Transverse colon (tissue), 4 donors: ENCODE measurements around the gene MRPS16. TPM values are rescaled to one million over a fixed set of nuclear protein-coding genes. Genes with fewer than 3 reads are reported as not detected.

Experiments used
- DNase-seq: peaks from one replicate; pipeline ENCODE4 v3.0.0-alpha.2; 2019
- H3K27ac ChIP-seq, 4 donors: fragments of 200-600 bp; sonication (generic); 2 replicates each; pipeline ENCODE4 v1.5.1; 2016 to 2018; ENCODE audit warnings: inconsistent platforms in 4 of 4
- H3K27me3 ChIP-seq: fragments of 200-600 bp; sonication (generic); 2 replicates; pipeline ENCODE4 v1.5.1; 2017; ENCODE audit warnings: inconsistent platforms
- H3K36me3 ChIP-seq, 4 donors: fragments of 200-600 bp; sonication (generic); 2 replicates each; pipeline ENCODE4 v1.5.1; 2017 to 2019; ENCODE audit warnings: inconsistent platforms in 4 of 4
- H3K4me1 ChIP-seq, 4 donors: fragments of 200-600 bp; sonication (generic); 2 replicates each; pipeline ENCODE4 v1.5.1; 2017 to 2020; ENCODE audit warnings: inconsistent platforms in 4 of 4
- H3K4me3 ChIP-seq, 4 donors: fragments of 200-600 bp; sonication (generic); 1 replicate in 1 of 4; 2 replicates in 3 of 4; pipeline versions ENCODE4 v1.5.1 to v1.6.1; 2017 to 2019; ENCODE audit warnings: inconsistent platforms in 4 of 4
- H3K9me3 ChIP-seq, 2 donors: fragments of 200-600 bp; sonication (generic); 2 replicates each; pipeline ENCODE4 v1.5.1; 2017 to 2019; ENCODE audit warnings: inconsistent platforms in 2 of 2
- EP300 ChIP-seq: sonication (generic); formaldehyde crosslinking; IDR thresholded peaks from one replicate; pipeline ENCODE4 v1.6.1; 2017; ENCODE audit warnings: antibody characterized with exemption, low read depth
- POLR2A ChIP-seq: fragments of 450-650 bp; IDR thresholded peaks from one replicate; pipeline ENCODE4 v1.6.1; 2016; ENCODE audit warnings: antibody characterized with exemption, mild to moderate bottlenecking, moderate library complexity
- POLR2AphosphoS5 ChIP-seq, 3 donors: sonication (generic); formaldehyde crosslinking; IDR thresholded peaks; one replicate each; pipeline ENCODE4 v1.6.1; 2016; ENCODE audit warnings: antibody characterized with exemption in 3 of 3
- WGBS, 2 donors: methylation state at CpG; one replicate each; pipeline ENCODE4 v1.1.5; 2018; ENCODE audit warnings: low coverage in 1 of 2; 5-methylcytosine and 5-hydroxymethylcytosine counted together
- in situ Hi-C, 4 donors: fragments of 200-750 bp; cut with MboI; loops; one replicate each; pipeline versions ENCODE4 v1.15.0 to v1.15.1; 2017; ENCODE audit warnings: low sequenced_read_pairs in 3 of 4, low pct_ligation_motif_present in 1 of 4, low pct_unique_long_range_greater_than_20kb in 1 of 4
- intact Hi-C: fragments of 100-400 bp; cut with DNase I; formaldehyde crosslinking; loops from one replicate; pipeline ENCODE4 v1.15.1; 2023; ENCODE audit warnings: low total_unique reads
- total RNA-seq, 4 donors: library from RNA; depleted of rRNA; stranded (reverse); fragments of >200 nt; gene quantifications; one replicate each; pipeline ENCODE4 v1.1.0, GENCODE V29; 2016
- TF ChIP-seq, protein P1 (sequence below), 5 experiments: fragments of 200-600 bp in 3 of 5; fragments of 450-650 bp in 2 of 5; sonication (generic) in 3 of 5; IDR thresholded peaks; 1 replicate in 2 of 5; 2 replicates in 3 of 5; pipeline ENCODE4 v1.5.1; 2016 to 2017; ENCODE audit warnings: antibody characterized with exemption in 5 of 5, inconsistent platforms in 3 of 5, mild to moderate bottlenecking in 2 of 5, moderate library complexity in 1 of 5

The MRPS16 gene
- total RNA-seq, 4 donors from 2014 or later, result 41.0 to 54.5 (median 46.6) TPM

GRCh38 chr10:73219384-73219783 is 33.1 kb downstream of the MRPS16 start:
- DNase-seq, result no peak
- Histone ChIP-seq H3K4me1 (no peaks in the 10 kb centered on the region), H3K27me3 (no peaks in the 10 kb centered on the region), H3K9me3 (no peaks in the 10 kb centered on the region), H3K4me3 (no peak overlapping the region), H3K27ac (no peak overlapping the region), H3K36me3 (peaks cover 0 to 13% (median 0%) of the 10 kb centered on the region in 4 donors)
- TF ChIP-seq, protein P1, sequence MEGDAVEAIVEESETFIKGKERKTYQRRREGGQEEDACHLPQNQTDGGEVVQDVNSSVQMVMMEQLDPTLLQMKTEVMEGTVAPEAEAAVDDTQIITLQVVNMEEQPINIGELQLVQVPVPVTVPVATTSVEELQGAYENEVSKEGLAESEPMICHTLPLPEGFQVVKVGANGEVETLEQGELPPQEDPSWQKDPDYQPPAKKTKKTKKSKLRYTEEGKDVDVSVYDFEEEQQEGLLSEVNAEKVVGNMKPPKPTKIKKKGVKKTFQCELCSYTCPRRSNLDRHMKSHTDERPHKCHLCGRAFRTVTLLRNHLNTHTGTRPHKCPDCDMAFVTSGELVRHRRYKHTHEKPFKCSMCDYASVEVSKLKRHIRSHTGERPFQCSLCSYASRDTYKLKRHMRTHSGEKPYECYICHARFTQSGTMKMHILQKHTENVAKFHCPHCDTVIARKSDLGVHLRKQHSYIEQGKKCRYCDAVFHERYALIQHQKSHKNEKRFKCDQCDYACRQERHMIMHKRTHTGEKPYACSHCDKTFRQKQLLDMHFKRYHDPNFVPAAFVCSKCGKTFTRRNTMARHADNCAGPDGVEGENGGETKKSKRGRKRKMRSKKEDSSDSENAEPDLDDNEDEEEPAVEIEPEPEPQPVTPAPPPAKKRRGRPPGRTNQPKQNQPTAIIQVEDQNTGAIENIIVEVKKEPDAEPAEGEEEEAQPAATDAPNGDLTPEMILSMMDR (IDR thresholded peaks at IDR 0.05), result no peak
- TF ChIP-seq EP300, result no peak
- no peak for TF ChIP-seq POLR2AphosphoS5 (IDR thresholded peaks at IDR 0.05)
- no peak for TF ChIP-seq POLR2A
- in situ Hi-C loops, result no loop called here
- intact Hi-C loops, result no loop called here

DNA sequence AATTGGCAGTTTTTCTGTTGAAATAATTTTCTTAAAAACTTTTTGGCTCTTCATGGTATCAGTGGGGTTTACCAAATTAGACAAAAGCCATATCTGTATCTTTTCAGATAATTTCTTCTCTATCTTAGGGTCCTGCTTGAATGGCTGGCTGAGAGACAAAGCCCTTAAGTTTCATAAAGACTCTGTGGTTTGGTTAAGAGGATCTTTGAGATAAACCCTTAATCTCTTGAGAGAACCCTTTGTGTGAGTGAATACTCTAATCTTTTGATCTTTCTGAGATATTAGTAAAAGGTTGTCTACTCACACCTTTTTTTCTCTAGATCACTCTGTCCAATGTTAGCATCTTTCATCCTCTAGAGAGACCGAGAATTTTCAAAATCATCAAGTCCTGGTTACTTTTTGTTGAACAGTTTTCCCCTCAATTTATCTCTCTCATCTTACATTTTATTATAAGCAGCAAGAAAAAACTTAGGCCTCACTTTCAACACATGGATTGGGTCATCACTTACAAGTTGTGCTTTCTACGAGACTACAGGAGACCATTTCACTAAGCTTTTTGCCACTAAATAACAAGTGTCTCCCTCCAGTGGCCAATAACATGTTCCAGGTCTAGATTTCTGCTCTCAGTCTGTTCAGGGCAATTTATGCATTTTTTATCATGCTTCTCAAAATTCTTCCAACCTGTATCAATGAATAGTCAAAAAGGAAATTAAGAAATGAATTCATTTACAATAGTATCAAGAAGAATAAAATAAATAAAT is 33.8 kb downstream of the MRPS16 start:
- DNase-seq, result no peak
- WGBS, 2 donors, result 90 to 92% methylated on average over 2 of the region's 2 CpGs
- no peak for TF ChIP-seq EP300
- TF ChIP-seq POLR2A, result no peak
- TF ChIP-seq POLR2AphosphoS5 (IDR thresholded peaks at IDR 0.05), result no peak
- TF ChIP-seq, protein P1 (IDR thresholded peaks at IDR 0.05), result peak in 1 of 5 experiments; percentile 22
- Histone ChIP-seq H3K4me3 (no peak overlapping the region), H3K4me1 (no peaks in the 10 kb centered on the region), H3K9me3 (no peaks in the 10 kb centered on the region), H3K27ac (no peak overlapping the region), H3K36me3 (peaks cover 0 to 15% (median 0%) of the 10 kb centered on the region in 4 donors), H3K27me3 (no peaks in the 10 kb centered on the region)
- in situ Hi-C loops, result no loop called here
- intact Hi-C loops, result no loop called here

- intact Hi-C loops, result no loop called here
- Histone ChIP-seq H3K27me3 (no peaks in the 10 kb centered on the region), H3K9me3 (no peaks in the 10 kb centered on the region), H3K4me3 (no peak overlapping the region), H3K4me1 (no peaks in the 10 kb centered on the region), H3K36me3 (peaks cover 0 to 15% (median 0%) of the 10 kb centered on the region in 4 donors), H3K27ac (no peak overlapping the region)
- in situ Hi-C loops, result no loop called here
- DNase-seq, result no peak
- 86% methylated on average over 2 of the region's 2 CpGs; no CpG with 5 or more reads in 1 of the 2 donors for WGBS, 2 donors
- TF ChIP-seq POLR2A, result no peak
- TF ChIP-seq, protein P1 (IDR thresholded peaks at IDR 0.05), result no peak
- TF ChIP-seq POLR2AphosphoS5 (IDR thresholded peaks at IDR 0.05), result no peak
- no peak for TF ChIP-seq EP300
These were observed 34.8 kb downstream of the MRPS16 start for GRCh38 chr10:73217628-73218027.

DNA sequence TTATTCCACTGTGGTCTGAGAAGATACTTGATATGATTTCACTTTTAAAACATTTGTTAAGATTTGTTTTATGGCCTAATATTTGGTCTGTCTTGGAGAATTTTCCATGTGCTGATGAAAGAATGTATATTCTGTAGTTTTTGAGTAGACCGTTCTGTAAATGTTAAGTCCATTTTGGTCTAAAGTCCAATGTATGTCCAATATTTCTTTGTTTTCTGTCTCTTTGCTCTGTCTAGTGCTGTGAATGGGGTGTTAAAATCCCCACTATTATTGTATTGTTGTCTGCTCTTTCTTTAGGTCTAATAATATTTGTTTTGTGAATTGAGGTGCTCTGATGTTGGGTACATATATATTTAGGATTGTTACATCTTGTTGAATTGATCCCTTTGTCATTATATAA is 36.7 kb downstream of the MRPS16 start:
- H3K27me3 ChIP-seq, result no peaks in the 10 kb centered on the region
- no peaks in the 10 kb centered on the region for H3K9me3 ChIP-seq
- no peaks in the 10 kb centered on the region for H3K4me1 ChIP-seq
- TF ChIP-seq POLR2A, result no peak
- TF ChIP-seq EP300, result no peak
- TF ChIP-seq, protein P1 (IDR thresholded peaks at IDR 0.05), result no peak
- no peak for TF ChIP-seq POLR2AphosphoS5 (IDR thresholded peaks at IDR 0.05)
- no peak overlapping the region for H3K27ac ChIP-seq
- H3K36me3 ChIP-seq, result peaks cover 0 to 15% (median 0%) of the 10 kb centered on the region in 4 donors
- 100% methylated on average over 1 of the region's 1 CpG for whole genome bisulfite sequencing, 2 donors
- intact Hi-C loops, result no loop called here
- no peak for DNase-seq
- in situ Hi-C loops, result no loop called here
- no peak overlapping the region for H3K4me3 ChIP-seq
